ENCODE measurements around the gene PATL1.

PATL1 gene

DNA sequence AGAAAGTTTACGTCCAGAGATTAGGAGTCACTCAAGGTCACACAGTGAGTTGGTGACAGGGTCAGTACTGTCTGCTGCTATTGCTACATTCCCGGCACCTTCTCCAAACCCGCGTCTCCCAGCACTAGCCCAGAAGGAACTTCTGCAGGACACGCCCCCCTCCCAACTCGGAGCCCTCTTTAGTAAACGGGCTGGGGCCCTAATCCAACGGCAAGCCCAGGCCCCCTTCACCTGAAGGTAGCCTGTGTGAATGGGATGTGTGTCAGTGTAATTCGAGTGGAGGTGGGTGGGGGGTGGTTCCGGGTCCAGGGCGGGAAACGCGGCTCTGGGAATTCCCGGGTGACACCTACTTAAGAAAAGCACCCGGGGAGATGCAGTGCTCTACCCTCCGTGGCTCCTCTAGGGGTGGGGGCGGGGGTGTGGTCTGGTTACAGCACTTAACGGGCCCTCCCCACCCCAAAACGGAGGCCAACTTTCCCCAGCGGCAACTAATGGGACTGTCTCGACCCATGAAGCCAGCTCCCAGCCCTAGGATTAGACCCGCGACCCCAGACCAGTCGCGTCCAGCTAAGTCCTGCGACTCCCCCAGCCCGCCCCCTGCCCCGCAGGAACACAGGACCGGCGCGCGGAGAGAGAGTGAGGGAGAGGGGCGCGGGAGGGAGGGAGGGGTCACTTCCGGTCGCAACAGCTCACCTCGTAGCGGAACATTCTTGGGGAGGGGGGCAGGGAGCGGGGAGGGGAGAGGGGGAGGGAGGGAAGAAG, 468 bp downstream of the PATL1 start (continued):
- TF ChIP-seq, protein P1, sequence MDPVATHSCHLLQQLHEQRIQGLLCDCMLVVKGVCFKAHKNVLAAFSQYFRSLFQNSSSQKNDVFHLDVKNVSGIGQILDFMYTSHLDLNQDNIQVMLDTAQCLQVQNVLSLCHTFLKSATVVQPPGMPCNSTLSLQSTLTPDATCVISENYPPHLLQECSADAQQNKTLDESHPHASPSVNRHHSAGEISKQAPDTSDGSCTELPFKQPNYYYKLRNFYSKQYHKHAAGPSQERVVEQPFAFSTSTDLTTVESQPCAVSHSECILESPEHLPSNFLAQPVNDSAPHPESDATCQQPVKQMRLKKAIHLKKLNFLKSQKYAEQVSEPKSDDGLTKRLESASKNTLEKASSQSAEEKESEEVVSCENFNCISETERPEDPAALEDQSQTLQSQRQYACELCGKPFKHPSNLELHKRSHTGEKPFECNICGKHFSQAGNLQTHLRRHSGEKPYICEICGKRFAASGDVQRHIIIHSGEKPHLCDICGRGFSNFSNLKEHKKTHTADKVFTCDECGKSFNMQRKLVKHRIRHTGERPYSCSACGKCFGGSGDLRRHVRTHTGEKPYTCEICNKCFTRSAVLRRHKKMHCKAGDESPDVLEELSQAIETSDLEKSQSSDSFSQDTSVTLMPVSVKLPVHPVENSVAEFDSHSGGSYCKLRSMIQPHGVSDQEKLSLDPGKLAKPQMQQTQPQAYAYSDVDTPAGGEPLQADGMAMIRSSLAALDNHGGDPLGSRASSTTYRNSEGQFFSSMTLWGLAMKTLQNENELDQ (tag by site-specific recombination; IDR thresholded peaks at IDR 0.05; ENCODE audit: low read depth) = no peak
- TF ChIP-seq, protein P2, sequence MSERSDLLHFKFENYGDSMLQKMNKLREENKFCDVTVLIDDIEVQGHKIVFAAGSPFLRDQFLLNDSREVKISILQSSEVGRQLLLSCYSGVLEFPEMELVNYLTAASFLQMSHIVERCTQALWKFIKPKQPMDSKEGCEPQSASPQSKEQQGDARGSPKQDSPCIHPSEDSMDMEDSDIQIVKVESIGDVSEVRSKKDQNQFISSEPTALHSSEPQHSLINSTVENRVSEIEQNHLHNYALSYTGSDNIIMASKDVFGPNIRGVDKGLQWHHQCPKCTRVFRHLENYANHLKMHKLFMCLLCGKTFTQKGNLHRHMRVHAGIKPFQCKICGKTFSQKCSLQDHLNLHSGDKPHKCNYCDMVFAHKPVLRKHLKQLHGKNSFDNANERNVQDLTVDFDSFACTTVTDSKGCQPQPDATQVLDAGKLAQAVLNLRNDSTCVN (tag by site-specific recombination; optimal IDR thresholded peaks at IDR 0.05) = peak; percentile 41
- peak; percentile 20; the same call in 1 of the 2 replicates for TF ChIP-seq SP2 (tag by site-specific recombination; IDR thresholded peaks at IDR 0.05)
- TF ChIP-seq MZF1 (tag by site-specific recombination; IDR thresholded peaks at IDR 0.05; ENCODE audit: borderline replicate concordance) = no peak
- TF ChIP-seq HOXC10 (CRISPR knock-in tag; IDR thresholded peaks at IDR 0.05) = no peak
- TF ChIP-seq ZNF624 (tag by site-specific recombination; IDR thresholded peaks at IDR 0.05) = no peak
- no peak for TF ChIP-seq ZNF654 (tag by site-specific recombination; IDR thresholded peaks at IDR 0.05; ENCODE audit: low read depth)
- no peak for TF ChIP-seq ZNF112 (tag by site-specific recombination; IDR thresholded peaks at IDR 0.05)
- peak; percentile 30 for TF ChIP-seq GLIS1 (tag by site-specific recombination; IDR thresholded peaks at IDR 0.05)
- TF ChIP-seq OSR2 (tag by site-specific recombination; IDR thresholded peaks at IDR 0.05) = no peak
- no peak for TF ChIP-seq ZNF324 (tag by site-specific recombination; IDR thresholded peaks at IDR 0.05)
- no peak for TF ChIP-seq ZNF391 (tag by site-specific recombination; IDR thresholded peaks at IDR 0.05; ENCODE audit: borderline replicate concordance, low read depth)
- TF ChIP-seq ZNF621 (tag by site-specific recombination; IDR thresholded peaks at IDR 0.05) = no peak
- no peak for TF ChIP-seq ZNF514 (tag by site-specific recombination; IDR thresholded peaks at IDR 0.05)
- TF ChIP-seq HOXA7 (CRISPR knock-in tag; IDR thresholded peaks at IDR 0.05; ENCODE audit: borderline replicate concordance) = no peak
- TF ChIP-seq ZNF610 (tag by site-specific recombination; IDR thresholded peaks at IDR 0.05; ENCODE audit: borderline replicate concordance) = no peak
- TF ChIP-seq, protein P3, sequence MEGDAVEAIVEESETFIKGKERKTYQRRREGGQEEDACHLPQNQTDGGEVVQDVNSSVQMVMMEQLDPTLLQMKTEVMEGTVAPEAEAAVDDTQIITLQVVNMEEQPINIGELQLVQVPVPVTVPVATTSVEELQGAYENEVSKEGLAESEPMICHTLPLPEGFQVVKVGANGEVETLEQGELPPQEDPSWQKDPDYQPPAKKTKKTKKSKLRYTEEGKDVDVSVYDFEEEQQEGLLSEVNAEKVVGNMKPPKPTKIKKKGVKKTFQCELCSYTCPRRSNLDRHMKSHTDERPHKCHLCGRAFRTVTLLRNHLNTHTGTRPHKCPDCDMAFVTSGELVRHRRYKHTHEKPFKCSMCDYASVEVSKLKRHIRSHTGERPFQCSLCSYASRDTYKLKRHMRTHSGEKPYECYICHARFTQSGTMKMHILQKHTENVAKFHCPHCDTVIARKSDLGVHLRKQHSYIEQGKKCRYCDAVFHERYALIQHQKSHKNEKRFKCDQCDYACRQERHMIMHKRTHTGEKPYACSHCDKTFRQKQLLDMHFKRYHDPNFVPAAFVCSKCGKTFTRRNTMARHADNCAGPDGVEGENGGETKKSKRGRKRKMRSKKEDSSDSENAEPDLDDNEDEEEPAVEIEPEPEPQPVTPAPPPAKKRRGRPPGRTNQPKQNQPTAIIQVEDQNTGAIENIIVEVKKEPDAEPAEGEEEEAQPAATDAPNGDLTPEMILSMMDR (tag by site-specific recombination; IDR thresholded peaks at IDR 0.05) = no peak
- no peak for TF ChIP-seq ZNF768 (tag by site-specific recombination; IDR thresholded peaks at IDR 0.05)
- no peak for TF ChIP-seq ZNF558 (tag by site-specific recombination; IDR thresholded peaks at IDR 0.05)
- no peak for TF ChIP-seq ZNF133 (tag by site-specific recombination; IDR thresholded peaks at IDR 0.05)
- no peak for TF ChIP-seq ZNF214 (tag by site-specific recombination; IDR thresholded peaks at IDR 0.05; ENCODE audit: borderline replicate concordance)
- TF ChIP-seq, protein P4, sequence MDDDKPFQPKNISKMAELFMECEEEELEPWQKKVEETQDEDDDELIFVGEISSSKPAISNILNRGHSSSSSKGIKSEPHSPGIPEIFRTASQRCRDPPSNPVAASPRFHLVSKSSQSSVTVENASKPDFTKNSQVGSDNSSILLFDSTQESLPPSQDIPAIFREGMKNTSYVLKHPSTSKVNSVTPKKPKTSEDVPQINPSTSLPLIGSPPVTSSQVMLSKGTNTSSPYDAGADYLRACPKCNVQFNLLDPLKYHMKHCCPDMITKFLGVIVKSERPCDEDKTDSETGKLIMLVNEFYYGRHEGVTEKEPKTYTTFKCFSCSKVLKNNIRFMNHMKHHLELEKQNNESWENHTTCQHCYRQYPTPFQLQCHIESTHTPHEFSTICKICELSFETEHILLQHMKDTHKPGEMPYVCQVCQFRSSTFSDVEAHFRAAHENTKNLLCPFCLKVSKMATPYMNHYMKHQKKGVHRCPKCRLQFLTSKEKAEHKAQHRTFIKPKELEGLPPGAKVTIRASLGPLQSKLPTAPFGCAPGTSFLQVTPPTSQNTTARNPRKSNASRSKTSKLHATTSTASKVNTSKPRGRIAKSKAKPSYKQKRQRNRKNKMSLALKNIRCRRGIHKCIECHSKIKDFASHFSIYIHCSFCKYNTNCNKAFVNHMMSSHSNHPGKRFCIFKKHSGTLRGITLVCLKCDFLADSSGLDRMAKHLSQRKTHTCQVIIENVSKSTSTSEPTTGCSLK (tag by site-specific recombination; IDR thresholded peaks at IDR 0.05) = no peak
- no peak for TF ChIP-seq ZNF561 (tag by site-specific recombination; IDR thresholded peaks at IDR 0.05; ENCODE audit: borderline replicate concordance)
- TF ChIP-seq, protein P5, sequence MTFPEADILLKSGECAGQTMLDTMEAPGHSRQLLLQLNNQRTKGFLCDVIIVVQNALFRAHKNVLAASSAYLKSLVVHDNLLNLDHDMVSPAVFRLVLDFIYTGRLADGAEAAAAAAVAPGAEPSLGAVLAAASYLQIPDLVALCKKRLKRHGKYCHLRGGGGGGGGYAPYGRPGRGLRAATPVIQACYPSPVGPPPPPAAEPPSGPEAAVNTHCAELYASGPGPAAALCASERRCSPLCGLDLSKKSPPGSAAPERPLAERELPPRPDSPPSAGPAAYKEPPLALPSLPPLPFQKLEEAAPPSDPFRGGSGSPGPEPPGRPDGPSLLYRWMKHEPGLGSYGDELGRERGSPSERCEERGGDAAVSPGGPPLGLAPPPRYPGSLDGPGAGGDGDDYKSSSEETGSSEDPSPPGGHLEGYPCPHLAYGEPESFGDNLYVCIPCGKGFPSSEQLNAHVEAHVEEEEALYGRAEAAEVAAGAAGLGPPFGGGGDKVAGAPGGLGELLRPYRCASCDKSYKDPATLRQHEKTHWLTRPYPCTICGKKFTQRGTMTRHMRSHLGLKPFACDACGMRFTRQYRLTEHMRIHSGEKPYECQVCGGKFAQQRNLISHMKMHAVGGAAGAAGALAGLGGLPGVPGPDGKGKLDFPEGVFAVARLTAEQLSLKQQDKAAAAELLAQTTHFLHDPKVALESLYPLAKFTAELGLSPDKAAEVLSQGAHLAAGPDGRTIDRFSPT (tag by site-specific recombination; IDR thresholded peaks at IDR 0.05) = no peak
- TF ChIP-seq ZNF341 (tag by site-specific recombination; IDR thresholded peaks at IDR 0.05; ENCODE audit: low read depth) = peak; percentile 79
- TF ChIP-seq ZNF274 (IDR thresholded peaks at IDR 0.05; ENCODE audit: low read length) = no peak
- no peak for TF ChIP-seq ZNF274 (tag by site-specific recombination; IDR thresholded peaks at IDR 0.05; ENCODE audit: borderline replicate concordance)
- TF ChIP-seq, protein P6, sequence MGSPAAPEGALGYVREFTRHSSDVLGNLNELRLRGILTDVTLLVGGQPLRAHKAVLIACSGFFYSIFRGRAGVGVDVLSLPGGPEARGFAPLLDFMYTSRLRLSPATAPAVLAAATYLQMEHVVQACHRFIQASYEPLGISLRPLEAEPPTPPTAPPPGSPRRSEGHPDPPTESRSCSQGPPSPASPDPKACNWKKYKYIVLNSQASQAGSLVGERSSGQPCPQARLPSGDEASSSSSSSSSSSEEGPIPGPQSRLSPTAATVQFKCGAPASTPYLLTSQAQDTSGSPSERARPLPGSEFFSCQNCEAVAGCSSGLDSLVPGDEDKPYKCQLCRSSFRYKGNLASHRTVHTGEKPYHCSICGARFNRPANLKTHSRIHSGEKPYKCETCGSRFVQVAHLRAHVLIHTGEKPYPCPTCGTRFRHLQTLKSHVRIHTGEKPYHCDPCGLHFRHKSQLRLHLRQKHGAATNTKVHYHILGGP (tag by site-specific recombination; IDR thresholded peaks at IDR 0.05) = no peak
- TF ChIP-seq ZNF146 (tag by site-specific recombination; IDR thresholded peaks at IDR 0.05) = no peak
- no peak for TF ChIP-seq ZNF157 (tag by site-specific recombination; IDR thresholded peaks at IDR 0.05)

All from HEK293 (cell line).